T follicular helper cell (primary cell): ENCODE data around the gene SGCA.
A peak's percentile ranks its signal among the peaks of the same experiment; 100 is the strongest.

Experiments used
- DNase-seq: peaks from one replicate; pipeline ENCODE4 v3.0.0-alpha.2; 2020; ENCODE audit warnings: low read depth

SGCA gene

DNA sequence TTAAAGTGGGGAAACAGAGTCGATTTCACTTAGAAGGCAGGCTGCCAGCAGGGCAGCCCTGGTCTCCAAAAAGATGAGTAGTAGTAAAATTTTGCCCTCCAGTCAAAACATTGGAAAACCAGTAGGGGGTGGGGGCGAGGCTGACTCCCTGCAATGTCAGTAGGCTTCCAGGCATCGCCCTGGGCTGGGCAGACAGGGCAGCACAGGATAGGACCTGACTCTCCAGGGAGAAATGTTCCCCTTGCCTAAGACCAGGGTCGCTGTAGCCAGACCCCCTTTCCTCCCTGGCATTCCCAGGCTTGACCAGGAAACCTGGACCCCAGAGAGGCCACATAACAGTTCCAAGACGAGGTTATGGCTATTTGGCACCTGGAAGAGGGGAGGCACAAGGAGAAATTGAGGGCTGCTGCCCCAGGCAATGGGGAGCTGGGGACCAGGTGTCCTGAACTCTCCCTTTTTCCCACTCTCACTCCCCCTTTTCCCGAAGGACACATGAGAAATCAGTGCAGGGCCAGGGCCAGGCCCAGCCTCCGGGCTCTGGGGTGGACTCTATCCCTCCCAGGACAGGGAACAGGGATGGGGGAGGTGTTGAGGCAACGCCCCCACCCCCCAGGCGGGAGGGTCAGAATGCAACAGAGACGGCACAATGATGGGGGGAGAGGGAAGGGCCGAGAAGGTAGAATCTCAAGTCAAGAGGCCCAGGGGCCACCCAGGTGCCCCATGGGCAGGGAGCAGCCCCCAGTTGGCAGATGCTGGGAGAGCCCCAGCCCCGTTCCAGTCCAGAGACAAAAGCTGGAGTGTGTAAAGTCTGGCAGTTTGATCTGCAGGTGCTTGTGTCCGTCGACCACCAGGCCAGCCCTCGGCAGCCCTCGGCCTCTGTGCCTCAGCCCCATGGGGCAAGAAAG is 31.3 kb upstream of the SGCA start:
- no peak for DNase-seq

- DNase-seq: no peak
Observed at GRCh38 chr17:50135316-50136095, 30.3 kb upstream of the SGCA start.

- DNase-seq: no peak
Observed at GRCh38 chr17:50136096-50136687, 29.6 kb upstream of the SGCA start.

- DNase-seq: no peak
Observed at GRCh38 chr17:50137042-50137441, 28.8 kb upstream of the SGCA start.

DNA sequence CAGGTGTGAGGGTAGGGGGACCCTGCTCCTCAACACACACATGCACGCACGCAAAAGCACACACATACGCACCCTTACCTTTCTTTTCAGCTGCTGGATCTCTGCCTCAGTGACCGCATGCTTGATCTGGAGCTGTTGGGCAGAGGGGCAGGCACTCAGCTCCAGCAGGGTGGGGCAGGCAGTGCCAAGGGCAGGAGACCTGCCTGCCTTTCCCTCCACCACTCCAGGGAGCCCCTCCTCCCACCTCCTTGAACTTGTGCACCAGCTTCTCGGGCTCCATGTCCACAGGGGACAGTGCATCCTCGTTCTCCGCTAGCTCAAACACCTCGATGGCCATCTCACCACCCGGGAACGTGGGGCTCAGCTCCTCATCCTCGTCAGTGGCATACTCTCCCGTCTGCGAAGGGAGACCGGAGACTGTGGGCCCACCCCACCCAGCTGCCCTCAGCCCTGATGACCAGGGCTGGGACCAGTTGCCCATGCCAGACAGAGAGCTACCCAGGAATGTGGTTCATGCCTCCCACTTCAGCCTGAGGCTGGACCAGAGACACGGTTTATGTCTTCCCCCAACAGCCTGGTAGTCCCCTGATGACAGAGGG is 26.5 kb upstream of the SGCA start:
- DNase-seq: no peak

DNA sequence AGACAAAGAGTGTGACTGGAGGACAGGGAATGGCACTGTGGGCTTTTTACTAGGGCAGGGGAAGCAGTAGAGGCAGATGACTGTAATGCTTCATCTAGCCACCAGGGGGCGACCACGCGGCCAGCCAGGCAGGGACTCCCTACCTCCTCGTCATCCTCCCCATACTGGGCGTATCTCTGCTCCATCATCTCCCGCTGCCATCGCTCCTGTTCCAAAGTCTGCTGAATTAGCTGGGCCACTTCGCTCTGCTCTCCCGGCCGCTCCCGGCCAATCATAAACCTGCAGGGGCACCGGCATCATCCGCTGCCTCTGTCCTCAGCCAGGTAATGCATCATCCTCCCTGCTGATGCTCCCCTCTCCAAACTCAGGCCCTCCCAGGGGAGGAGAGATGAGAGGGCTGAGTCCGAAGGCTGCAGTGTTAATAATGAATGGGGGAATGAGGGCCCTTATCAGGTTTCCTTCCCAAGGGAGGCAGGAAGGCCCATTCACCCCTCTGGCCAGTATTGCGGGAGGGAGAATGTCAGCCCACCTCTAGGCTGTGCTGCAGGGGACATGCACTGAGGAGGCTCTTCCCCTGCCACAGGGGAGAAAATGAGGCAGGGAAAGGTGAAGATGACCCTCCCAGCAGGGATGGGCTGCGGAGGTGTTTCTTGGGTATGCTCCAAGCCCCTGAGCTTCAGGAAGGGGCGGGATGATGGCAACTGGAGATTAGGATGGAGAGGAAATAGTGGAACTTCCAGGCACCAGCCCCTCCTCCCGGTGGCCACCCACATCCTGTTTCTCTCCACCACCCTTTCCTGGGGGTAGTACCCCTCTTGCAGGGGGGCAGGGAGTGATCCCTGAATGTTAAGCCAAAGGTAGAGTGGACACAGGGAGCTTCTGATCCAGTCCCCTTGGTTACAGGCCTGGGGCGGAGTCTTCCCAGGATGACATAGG is 25.6 kb upstream of the SGCA start:
- DNase-seq: peak; percentile 72

DNA sequence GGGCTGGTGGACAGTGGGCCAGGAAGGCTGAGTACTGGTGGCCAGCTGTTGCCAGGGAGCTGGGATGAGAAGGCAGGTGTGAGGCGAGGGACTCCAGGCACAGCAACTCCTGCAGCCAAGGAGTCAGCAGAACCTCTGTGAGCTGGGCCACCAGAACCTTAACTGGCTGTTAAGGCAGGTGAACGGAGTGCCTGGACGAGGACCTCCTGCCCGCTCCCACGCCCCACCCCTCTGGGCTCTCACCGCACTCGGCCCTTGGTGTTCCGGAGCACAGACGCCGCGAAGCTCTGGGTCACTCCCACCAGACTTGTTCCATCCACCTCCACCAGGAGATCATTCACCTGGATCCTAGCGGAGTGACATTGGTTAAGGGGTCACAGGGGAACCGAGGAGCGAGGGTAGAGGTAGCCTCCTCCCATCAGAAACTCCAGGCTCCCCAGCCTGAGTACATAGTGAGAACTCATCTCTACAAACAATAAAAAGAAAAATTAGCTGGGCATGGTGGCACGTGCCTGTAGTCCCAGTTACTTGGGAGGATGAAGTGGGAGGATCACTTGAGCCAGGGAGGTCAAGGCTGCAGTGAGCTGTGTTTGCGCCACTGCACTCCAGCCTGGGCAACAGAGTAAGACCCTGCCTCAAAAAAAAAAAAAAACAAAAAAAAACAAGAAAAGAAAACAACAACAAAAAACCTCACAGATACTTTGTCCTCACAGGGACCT is 24.6 kb upstream of the SGCA start:
- DNase-seq: no peak

- DNase-seq: no peak
Observed at GRCh38 chr17:50141745-50142110, 24.1 kb upstream of the SGCA start.

GRCh38 chr17:50143461-50144176 is 22.2 kb upstream of the SGCA start:
- no peak for DNase-seq

- no peak for DNase-seq
Observed at GRCh38 chr17:50144355-50144754, 21.4 kb upstream of the SGCA start.

- DNase-seq: no peak
Observed at GRCh38 chr17:50144845-50145531, 20.8 kb upstream of the SGCA start.

- DNase-seq: no peak
Observed at GRCh38 chr17:50145532-50146229, 20.1 kb upstream of the SGCA start.

DNA sequence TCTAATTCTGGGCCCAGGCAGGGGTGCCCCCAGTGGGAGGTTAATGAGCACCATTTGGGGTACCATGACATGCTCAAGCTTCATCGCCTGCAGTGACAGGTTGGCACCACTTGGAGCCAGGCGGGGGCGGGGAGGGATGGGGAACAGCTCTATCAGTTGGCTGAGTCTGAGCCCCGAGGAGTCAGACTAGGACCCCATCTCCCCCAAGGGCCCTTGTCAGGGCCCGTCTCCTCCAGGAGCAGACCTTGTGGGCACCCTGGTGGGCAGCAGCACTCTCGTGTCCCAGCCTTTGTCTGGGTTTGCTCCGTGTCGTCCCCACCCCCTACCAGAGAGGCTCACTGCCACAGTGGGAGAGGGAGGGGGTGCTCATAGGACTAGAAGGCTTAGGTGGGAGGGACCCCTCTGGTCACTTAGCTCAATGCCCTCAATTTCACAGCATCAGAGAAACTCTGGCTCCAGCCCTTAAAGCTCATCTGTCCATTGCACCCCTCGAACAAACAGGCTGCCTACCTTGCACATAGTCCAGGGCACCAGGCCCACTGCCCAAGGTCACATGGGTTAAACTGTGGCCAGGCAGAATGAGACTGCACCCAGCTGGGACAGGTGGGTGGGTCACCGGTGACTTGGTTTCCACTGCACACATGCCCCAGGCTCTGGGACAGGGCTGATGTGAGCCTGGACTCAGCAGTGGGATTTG is 19.4 kb upstream of the SGCA start:
- no peak for DNase-seq

DNA sequence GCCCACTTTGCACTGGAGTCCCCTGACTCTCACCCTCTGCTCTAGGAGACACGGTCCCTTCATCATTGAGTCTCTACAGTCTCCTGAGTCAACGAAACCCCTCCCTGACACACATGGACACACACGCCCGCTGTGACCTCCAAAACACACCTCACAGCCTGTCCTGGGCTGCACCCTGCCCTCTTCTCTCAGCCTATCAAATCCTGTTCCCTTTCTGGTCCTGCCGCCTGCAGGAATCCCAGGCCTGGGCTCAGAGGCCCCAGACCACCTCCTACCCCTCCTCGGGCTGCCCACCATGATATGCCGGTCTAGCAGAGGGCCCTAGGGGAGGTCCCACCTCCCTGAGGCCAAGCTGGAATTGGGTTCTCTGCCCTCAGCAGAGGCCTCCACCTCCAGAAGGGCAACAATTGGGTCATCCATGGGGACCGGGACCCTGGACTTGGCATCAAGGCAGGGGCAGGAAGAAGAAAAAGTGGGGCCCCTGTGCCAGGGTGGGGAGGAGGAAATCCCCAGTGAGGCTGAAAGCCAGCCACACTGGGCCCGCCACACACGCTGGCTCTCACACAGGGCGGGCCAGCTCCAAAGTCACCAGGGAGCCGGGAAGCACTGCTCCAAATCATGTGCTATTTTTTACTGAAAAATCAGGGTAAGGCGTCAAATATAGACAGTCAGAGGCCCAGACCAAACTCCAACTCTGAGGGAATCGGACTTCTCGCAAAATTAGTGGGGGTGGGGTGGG is 18.7 kb upstream of the SGCA start:
- no peak for DNase-seq

DNA sequence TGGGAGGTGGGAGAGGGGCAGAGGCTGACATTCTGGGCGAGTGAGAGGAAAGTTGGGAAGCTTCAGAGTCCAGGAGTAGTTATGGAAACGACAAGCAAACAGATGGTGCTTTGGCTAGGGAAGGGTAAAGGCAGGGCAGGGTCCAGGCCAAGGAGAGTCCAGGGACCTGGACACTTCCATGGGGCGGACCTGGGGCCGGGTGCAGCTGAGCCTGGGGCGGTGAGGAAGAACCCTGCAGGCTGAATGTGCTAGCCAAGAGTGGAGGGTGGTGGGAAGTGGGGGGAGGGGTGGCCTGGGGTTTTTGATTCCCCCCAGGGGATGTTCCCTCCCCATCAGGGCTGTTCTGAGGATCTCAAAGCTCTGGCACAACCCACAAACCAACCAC is 18.0 kb upstream of the SGCA start:
- DNase-seq: no peak

DNA sequence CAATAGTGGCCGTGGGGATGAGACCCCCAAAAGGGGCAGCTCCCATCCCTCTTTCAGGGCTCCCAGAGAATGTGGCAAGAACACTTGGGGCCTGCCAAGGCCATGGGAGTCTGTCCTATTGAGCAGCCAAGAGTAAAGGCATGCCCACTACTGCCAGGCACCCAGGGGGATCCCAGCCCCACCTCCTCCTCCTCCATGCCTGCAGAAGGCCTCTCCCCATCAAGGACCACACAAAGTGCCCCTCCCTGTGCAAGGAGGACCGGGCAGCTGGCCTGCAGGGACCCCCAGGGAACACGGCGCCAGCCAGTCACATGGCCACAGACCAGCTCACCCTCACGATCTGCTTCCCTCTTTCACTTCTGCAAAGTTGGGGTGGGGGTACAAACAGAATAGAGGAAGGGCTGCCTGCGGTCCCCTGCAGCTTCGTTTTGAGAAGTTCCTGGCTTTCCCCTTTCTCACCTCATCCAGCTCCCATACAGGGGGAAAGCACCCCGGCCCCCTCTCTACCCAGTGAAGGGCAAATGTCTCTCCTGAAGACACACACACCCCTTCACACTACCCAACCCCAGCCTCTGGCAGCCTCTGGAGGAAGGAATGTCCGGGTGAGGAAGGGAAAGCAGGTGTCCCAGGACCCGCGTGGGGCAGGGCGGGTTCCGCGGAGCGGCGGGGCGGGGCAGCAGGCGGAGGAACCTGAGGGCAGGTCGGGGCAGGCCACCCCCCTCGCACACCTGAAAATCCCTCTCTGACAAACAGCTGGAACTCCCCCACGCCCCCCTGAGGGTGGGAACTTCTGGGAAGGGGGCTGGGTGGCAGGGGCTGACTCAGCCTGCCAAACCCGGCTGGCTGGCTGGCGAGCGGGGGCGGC is 17.3 kb upstream of the SGCA start:
- peak; percentile 62 for DNase-seq

- no peak for DNase-seq
Observed at GRCh38 chr17:50149091-50149416, 16.8 kb upstream of the SGCA start.
